Tibial artery (tissue), 4 donors: Measurements from ENCODE around the gene PROX2.

Source experiments
- DNase-seq, 2 donors: peaks; one replicate each; pipeline ENCODE4 v3.0.0-alpha.2; 2019
- H3K27ac ChIP-seq, 2 donors: fragments of 200-600 bp; sonication (generic) in 1 of 2; 1 replicate in 1 of 2; 2 replicates in 1 of 2; pipeline ENCODE4 v1.5.1; 2018 to 2019; ENCODE audit warnings: mild to moderate bottlenecking in 1 of 2
- H3K27me3 ChIP-seq, 2 donors: fragments of 200-600 bp; sonication (generic) in 1 of 2; one replicate each; pipeline versions ENCODE4 v1.5.1 to v1.6.0; 2016 to 2019
- H3K36me3 ChIP-seq, 3 donors: fragments of 200-600 bp; sonication (generic) in 2 of 3; one replicate each; pipeline ENCODE4 v1.5.1; 2016 to 2019; ENCODE audit warnings: mild to moderate bottlenecking in 2 of 3
- H3K4me1 ChIP-seq, 4 donors: fragments of 200-600 bp; sonication (generic) in 2 of 4; 1 replicate in 3 of 4; 2 replicates in 1 of 4; pipeline ENCODE4 v1.5.1; 2016 to 2019
- H3K4me3 ChIP-seq, 2 donors: fragments of 200-600 bp; sonication (generic) in 1 of 2; 1 replicate in 1 of 2; 2 replicates in 1 of 2; pipeline ENCODE4 v1.5.1; 2018 to 2019; ENCODE audit warnings: mild to moderate bottlenecking in 2 of 2
- H3K9me3 ChIP-seq, 3 donors: fragments of 200-600 bp; sonication (generic) in 1 of 3; one replicate each; pipeline ENCODE4 v1.5.1; 2016 to 2019
- intact Hi-C: fragments of 100-400 bp; cut with DNase I; formaldehyde crosslinking; loops from one replicate; pipeline ENCODE4 v1.15.0; 2023; ENCODE audit warnings: low total_unique reads
- TF ChIP-seq, protein P1 (sequence below), 2 experiments: fragments of 200-600 bp in 1 of 2; fragments of 450-650 bp in 1 of 2; IDR thresholded peaks; one replicate each; pipeline ENCODE4 v1.5.1; 2017 to 2019; ENCODE audit warnings: antibody characterized with exemption in 2 of 2, mild to moderate bottlenecking in 1 of 2, moderate library complexity in 1 of 2

Gene PROX2

DNA sequence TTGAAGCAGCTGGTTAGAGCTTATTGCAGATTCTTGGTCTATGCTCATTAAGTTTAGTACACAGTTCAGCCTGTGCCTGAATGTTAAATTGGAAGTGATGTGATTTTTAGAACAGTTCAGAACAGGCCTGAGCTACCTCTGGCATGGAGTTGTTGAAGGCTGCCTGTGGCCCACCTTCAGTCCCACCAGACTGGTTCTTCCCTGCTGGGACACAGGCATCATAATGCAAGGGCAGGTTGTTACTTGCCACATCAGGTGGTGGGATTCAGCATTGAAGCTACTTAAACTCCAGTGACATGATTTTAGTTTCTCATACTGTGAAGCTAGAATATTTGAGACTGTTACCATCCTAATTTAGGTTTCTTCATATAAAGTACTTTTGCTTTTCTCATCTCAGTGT lies 49.4 kb downstream of the PROX2 start:
- H3K27ac ChIP-seq: no peak overlapping the region

More for the DNA sequence above, 49.4 kb downstream of the PROX2 start:
- Histone ChIP-seq H3K27me3 (no peaks in the 10 kb centered on the region), H3K4me3 (no peak overlapping the region), H3K9me3 (no peaks in the 10 kb centered on the region), H3K4me1 (no peaks in the 10 kb centered on the region), H3K36me3 (peaks cover 26 to 45% (median 38%) of the 10 kb centered on the region in 3 donors)
- DNase-seq: no peak
- intact Hi-C loops: no loop called here
- TF ChIP-seq, protein P1, sequence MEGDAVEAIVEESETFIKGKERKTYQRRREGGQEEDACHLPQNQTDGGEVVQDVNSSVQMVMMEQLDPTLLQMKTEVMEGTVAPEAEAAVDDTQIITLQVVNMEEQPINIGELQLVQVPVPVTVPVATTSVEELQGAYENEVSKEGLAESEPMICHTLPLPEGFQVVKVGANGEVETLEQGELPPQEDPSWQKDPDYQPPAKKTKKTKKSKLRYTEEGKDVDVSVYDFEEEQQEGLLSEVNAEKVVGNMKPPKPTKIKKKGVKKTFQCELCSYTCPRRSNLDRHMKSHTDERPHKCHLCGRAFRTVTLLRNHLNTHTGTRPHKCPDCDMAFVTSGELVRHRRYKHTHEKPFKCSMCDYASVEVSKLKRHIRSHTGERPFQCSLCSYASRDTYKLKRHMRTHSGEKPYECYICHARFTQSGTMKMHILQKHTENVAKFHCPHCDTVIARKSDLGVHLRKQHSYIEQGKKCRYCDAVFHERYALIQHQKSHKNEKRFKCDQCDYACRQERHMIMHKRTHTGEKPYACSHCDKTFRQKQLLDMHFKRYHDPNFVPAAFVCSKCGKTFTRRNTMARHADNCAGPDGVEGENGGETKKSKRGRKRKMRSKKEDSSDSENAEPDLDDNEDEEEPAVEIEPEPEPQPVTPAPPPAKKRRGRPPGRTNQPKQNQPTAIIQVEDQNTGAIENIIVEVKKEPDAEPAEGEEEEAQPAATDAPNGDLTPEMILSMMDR (IDR thresholded peaks at IDR 0.05): no peak
